ENCODE measurements around the gene BAHCC1.

- no peak for TF ChIP-seq CTCF (IDR thresholded peaks at IDR 0.05)
- no peak for TF ChIP-seq POLR2A (IDR thresholded peaks at IDR 0.05)
- TF ChIP-seq POLR2AphosphoS5 (IDR thresholded peaks at IDR 0.05): no peak
Observed at GRCh38 chr17:81438688-81439087, 43.4 kb downstream of the BAHCC1 start.

All from prostate gland (tissue), 2 donors.